WI38 (cell line): ENCODE measurements around the gene WIPF1.

Source experiments
- H3K4me3 ChIP-seq: 2 replicates; pipeline ENCODE4 v1.5.1; 2011; ENCODE audit warnings: low read depth, mild to moderate bottlenecking, control low read depth, low read length
- CTCF ChIP-seq: IDR thresholded peaks from 2 replicates; pipeline ENCODE4 v1.5.1; 2012; ENCODE audit warnings: low read depth, mild to moderate bottlenecking, control low read depth, low read length

WIPF1 gene

GRCh38 chr2:174546519-174547506 lies 50.8 kb downstream of the WIPF1 start:
- TF ChIP-seq CTCF: peak; percentile 63
- H3K4me3 ChIP-seq: no peak overlapping the region

- no peak for TF ChIP-seq CTCF
- H3K4me3 ChIP-seq: no peak overlapping the region
Observed at GRCh38 chr2:174545240-174545639, 52.4 kb downstream of the WIPF1 start.

- TF ChIP-seq CTCF: no peak
- no peak overlapping the region for H3K4me3 ChIP-seq
Observed at GRCh38 chr2:174544802-174545201, 52.8 kb downstream of the WIPF1 start.

- TF ChIP-seq CTCF: no peak
- H3K4me3 ChIP-seq: no peak overlapping the region
Observed at GRCh38 chr2:174544156-174544555, 53.4 kb downstream of the WIPF1 start.

GRCh38 chr2:174540893-174541292 lies 56.7 kb downstream of the WIPF1 start:
- TF ChIP-seq CTCF: no peak
- H3K4me3 ChIP-seq: no peak overlapping the region

- no peak for TF ChIP-seq CTCF
Observed at GRCh38 chr2:174535757-174536703, 61.6 kb downstream of the WIPF1 start.

More at GRCh38 chr2:174535757-174536703, 61.6 kb downstream of the WIPF1 start:
- H3K4me3 ChIP-seq: no peak overlapping the region
